Upper lobe of left lung (tissue), 4 donors: ENCODE results near the gene PMAIP1.

Source experiments
- EP300 ChIP-seq, 4 donors: sonication (generic); formaldehyde crosslinking; IDR thresholded peaks; one replicate each; pipeline ENCODE4 v1.5.1; 2017; ENCODE audit warnings: antibody characterized with exemption in 4 of 4, control low read depth in 2 of 4
- POLR2A ChIP-seq, 4 donors: fragments of 450-650 bp; IDR thresholded peaks; one replicate each; pipeline ENCODE4 v1.5.1; 2016 to 2017; ENCODE audit warnings: antibody characterized with exemption in 4 of 4, mild to moderate bottlenecking in 2 of 4
- TF ChIP-seq, protein P1 (sequence below), 6 experiments: fragments of 450-650 bp in 4 of 6; fragments of 200-600 bp in 2 of 6; sonication (generic) in 2 of 6; IDR thresholded peaks; one replicate each; pipeline ENCODE4 v1.5.1; 2016 to 2019; ENCODE audit warnings: antibody characterized with exemption in 6 of 6

DNA sequence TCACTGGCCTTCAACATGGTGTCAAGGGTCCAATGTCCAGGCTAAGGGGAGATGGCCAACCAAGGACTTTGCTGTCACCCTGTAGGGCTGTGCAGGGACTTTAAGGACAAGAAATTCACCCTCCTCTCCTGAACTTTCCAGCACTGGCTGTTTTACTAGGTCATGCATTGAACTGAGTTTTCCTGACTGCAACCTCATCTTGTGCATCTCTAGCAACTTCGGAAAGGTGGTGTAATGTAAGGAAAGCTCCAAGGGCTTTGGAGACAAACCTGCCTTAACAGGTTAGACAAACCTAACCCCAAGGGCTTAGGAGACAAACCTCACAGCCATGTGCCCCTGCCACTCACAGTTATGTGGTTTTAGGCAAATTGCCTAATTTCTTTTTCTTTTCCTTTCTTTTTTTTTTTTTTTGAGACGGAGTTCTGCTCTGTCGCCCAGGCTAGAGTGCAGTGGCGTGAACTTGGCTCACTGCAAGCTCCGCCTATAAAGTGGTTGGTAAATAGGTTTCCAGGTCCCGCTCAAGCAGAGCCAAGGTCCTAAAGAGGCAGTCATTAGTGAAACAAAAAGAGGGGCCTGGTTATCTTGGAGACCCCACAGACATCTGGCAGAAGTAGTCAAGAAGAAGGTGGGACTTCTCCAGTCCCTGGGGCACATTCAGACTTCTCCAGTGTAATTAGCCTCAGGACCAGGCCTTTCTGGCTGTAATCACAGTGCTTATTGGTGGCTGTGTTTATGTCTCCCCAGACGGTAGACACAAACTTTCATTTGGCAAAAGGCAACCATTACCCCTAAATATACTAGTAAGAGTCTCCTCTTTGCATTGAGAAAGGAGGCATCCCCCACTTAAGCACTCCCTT, 37.6 kb upstream of the PMAIP1 start:
- TF ChIP-seq EP300 (IDR thresholded peaks at IDR 0.05) (no peak), POLR2A (IDR thresholded peaks at IDR 0.05) (no peak)
- TF ChIP-seq, protein P1, sequence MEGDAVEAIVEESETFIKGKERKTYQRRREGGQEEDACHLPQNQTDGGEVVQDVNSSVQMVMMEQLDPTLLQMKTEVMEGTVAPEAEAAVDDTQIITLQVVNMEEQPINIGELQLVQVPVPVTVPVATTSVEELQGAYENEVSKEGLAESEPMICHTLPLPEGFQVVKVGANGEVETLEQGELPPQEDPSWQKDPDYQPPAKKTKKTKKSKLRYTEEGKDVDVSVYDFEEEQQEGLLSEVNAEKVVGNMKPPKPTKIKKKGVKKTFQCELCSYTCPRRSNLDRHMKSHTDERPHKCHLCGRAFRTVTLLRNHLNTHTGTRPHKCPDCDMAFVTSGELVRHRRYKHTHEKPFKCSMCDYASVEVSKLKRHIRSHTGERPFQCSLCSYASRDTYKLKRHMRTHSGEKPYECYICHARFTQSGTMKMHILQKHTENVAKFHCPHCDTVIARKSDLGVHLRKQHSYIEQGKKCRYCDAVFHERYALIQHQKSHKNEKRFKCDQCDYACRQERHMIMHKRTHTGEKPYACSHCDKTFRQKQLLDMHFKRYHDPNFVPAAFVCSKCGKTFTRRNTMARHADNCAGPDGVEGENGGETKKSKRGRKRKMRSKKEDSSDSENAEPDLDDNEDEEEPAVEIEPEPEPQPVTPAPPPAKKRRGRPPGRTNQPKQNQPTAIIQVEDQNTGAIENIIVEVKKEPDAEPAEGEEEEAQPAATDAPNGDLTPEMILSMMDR (IDR thresholded peaks at IDR 0.05): no peak
